NCI-H2081 (cell line): Measurements from ENCODE around the gene MT1G.

Source experiments
- DNase-seq, 2 experiments: peaks; one replicate each; lab custom pipeline; 2025; lab: John Stamatoyannopoulos, UW

MT1G gene

GRCh38 chr16:56617212-56618085, 50.4 kb downstream of the MT1G start:
- no peak for DNase-seq
